Endothelial cell of umbilical vein (primary cell): Measurements from ENCODE around the gene HEATR5A. TPM values are rescaled to one million over a fixed set of nuclear protein-coding genes. Genes with fewer than 3 reads are reported as not detected.
"Not testable (repeated sequence)": the region's sequence is repeated elsewhere in the genome, so short reads cannot be mapped to it uniquely, and the experiment has no call there.

Source experiments
- BruUV-seq: library from RNA; stranded (reverse); fragments of 400-500 nt; replicated peaks from 2 replicates; lab custom pipeline; 2021; lab: Mats Ljungman, UMichigan
- CTCF ChIA-PET: fragments of 300-600, 350-600 bp; sonication (Branson Sonifier 250); formaldehyde crosslinking; loops from one replicate; lab custom pipeline; 2021; ENCODE audit warnings: antibody characterized with exemption, inconsistent platforms; lab: Charles Lee
- POLR2A ChIA-PET: fragments of 300-600, 350-600 bp; sonication (Branson Sonifier 250); formaldehyde crosslinking; loops from one replicate; lab custom pipeline; 2021; ENCODE audit warnings: antibody characterized with exemption, inconsistent platforms; lab: Charles Lee
- DNase-seq: peaks from one replicate; pipeline ENCODE4 v3.0.0-alpha.2; 2011; ENCODE audit warnings: low read depth, low spot score
- FAIRE-seq: peaks from 2 replicates; lab custom pipeline; 2011; peaks lifted over from hg19 to GRCh38; lab: Jason Lieb, UNC
- H2AFZ ChIP-seq: 2 replicates; pipeline ENCODE4 v1.6.0; 2012; ENCODE audit warnings: low read depth, low read length, control low read depth, inconsistent platforms
- H3K27ac ChIP-seq: 2 replicates; pipeline ENCODE4 v1.5.1; 2011; ENCODE audit warnings: low read depth, mild to moderate bottlenecking, control low read depth, low read length, moderate library complexity; ENCODE audit not compliant: insufficient read depth
- H3K27me3 ChIP-seq, 2 experiments: 2 replicates each; pipeline versions ENCODE4 v1.6.0 to v1.6.1; 2011; ENCODE audit warnings: low read length in 2 of 2, mixed read lengths in 1 of 2; ENCODE audit not compliant: control insufficient read depth in 2 of 2, insufficient read depth in 2 of 2
- H3K36me3 ChIP-seq, 2 experiments: 2 replicates in 1 of 2; 3 replicates in 1 of 2; pipeline ENCODE4 v1.5.1; 2011; ENCODE audit warnings: low read length in 2 of 2, mild to moderate bottlenecking in 1 of 2, moderate library complexity in 1 of 2; ENCODE audit not compliant: control insufficient read depth in 2 of 2, insufficient read depth in 2 of 2; ENCODE audit errors: extremely low read depth in 1 of 2
- H3K4me1 ChIP-seq: 3 replicates; pipeline ENCODE4 v1.5.1; 2011; ENCODE audit warnings: mild to moderate bottlenecking, low read length; ENCODE audit not compliant: control insufficient read depth, insufficient read depth; ENCODE audit errors: extremely low read depth
- H3K4me2 ChIP-seq: 2 replicates; pipeline ENCODE4 v1.6.1; 2011; ENCODE audit warnings: low read length, control low read depth, mixed read lengths; ENCODE audit not compliant: insufficient read depth
- H3K4me3 ChIP-seq, 3 experiments: fragments of 200-600 bp in 1 of 3; sonication (generic), shearing (Covaris generic) in 1 of 3; replicated peaks in 1 of 3; 2 replicates each; pipeline ENCODE4 v1.5.1; 2011 to 2016; ENCODE audit warnings: control low read depth in 3 of 3, low read length in 3 of 3, mild to moderate bottlenecking in 2 of 3, inconsistent platforms in 1 of 3, low read depth in 1 of 3, moderate library complexity in 1 of 3; ENCODE audit not compliant: insufficient read depth in 1 of 3
- H3K79me2 ChIP-seq: 2 replicates; pipeline ENCODE4 v1.6.0; 2012; ENCODE audit warnings: low read length, inconsistent platforms; ENCODE audit not compliant: control insufficient read depth, insufficient read depth
- H3K9ac ChIP-seq: replicated peaks from 2 replicates; pipeline ENCODE3; 2011; ENCODE audit warnings: low read length, control low read depth; ENCODE audit not compliant: insufficient read depth; ENCODE audit errors: extremely low read depth
- H3K9me1 ChIP-seq: replicated peaks from 3 replicates; pipeline ENCODE4 v1.6.0; 2011; ENCODE audit warnings: mild to moderate bottlenecking, low read length; ENCODE audit not compliant: control insufficient read depth, insufficient read depth; ENCODE audit errors: extremely low read depth
- H3K9me3 ChIP-seq: replicated peaks from 2 replicates; pipeline ENCODE4 v1.5.1; 2012; ENCODE audit warnings: low read length, inconsistent platforms; ENCODE audit not compliant: control insufficient read depth, insufficient read depth
- H4K20me1 ChIP-seq: replicated peaks from 2 replicates; pipeline ENCODE3; 2011; ENCODE audit warnings: mild to moderate bottlenecking, low read length; ENCODE audit not compliant: control insufficient read depth, insufficient read depth; ENCODE audit errors: extremely low read depth
- EZH2 ChIP-seq: IDR thresholded peaks from 2 replicates; pipeline ENCODE4 v1.6.1; 2012; ENCODE audit warnings: borderline replicate concordance, low read depth, mild to moderate bottlenecking, moderate library complexity, low read length, inconsistent platforms; ENCODE audit not compliant: severe bottlenecking
- FOS ChIP-seq: IDR thresholded peaks from 2 replicates; pipeline ENCODE4 v1.6.1; 2011; ENCODE audit warnings: mild to moderate bottlenecking, low read length, moderate library complexity, borderline replicate concordance; ENCODE audit not compliant: insufficient read depth
- GATA2 ChIP-seq: IDR thresholded peaks from 2 replicates; pipeline ENCODE4 v1.7.0; 2011; ENCODE audit warnings: low read depth, mild to moderate bottlenecking, moderate library complexity, mixed read lengths, low read length; ENCODE audit not compliant: insufficient read length, insufficient read depth
- JUN ChIP-seq: IDR thresholded peaks from 2 replicates; pipeline ENCODE4 v1.6.1; 2011; ENCODE audit warnings: borderline replicate concordance, low read depth; ENCODE audit not compliant: insufficient read length, insufficient read depth
- MYC ChIP-seq: IDR thresholded peaks from one replicate; pipeline ENCODE4 v1.6.1; 2011; ENCODE audit warnings: mild to moderate bottlenecking, low read depth, low read length
- POLR2A ChIP-seq: IDR thresholded peaks from 2 replicates; pipeline ENCODE4 v1.6.1; 2012; ENCODE audit warnings: low read depth, mild to moderate bottlenecking, control low read depth, low read length
- POLR2AphosphoS5 ChIP-seq: IDR thresholded peaks from 2 replicates; pipeline ENCODE4 v1.6.1; 2012; ENCODE audit warnings: low read depth, mild to moderate bottlenecking, control low read depth, low read length, moderate library complexity; ENCODE audit not compliant: insufficient read depth
- dilution Hi-C: fragments of 300-500 bp; cut with MboI; formaldehyde crosslinking; loops from one replicate; pipeline ENCODE4 v1.15.0; 2019; ENCODE audit warnings: low sequenced_read_pairs; ENCODE audit not compliant: extremely low pct_ligation_motif_present
- intact Hi-C: fragments of 100-400 bp; cut with micrococcal nuclease; formaldehyde crosslinking; loops from one replicate; pipeline ENCODE4 v1.10.0; 2022
- polyA plus RNA-seq, 4 experiments: library from polyadenylated mRNA; depleted of rRNA in 3 of 4; stranded (reverse) in 3 of 4; unstranded in 1 of 4; fragments of >200 nt; gene quantifications; 2 replicates each; pipeline versions ENCODE4 v1.2.1 to v1.2.3, GENCODE V29; 2011 to 2012; ENCODE audit warnings: missing spikeins in 1 of 4
- total RNA-seq: library from RNA; stranded (reverse); gene quantifications from 2 replicates; pipeline ENCODE4 v1.2.3, GENCODE V29; 2021
- TF ChIP-seq, protein P1 (sequence below), 2 donors: IDR thresholded peaks; 1 replicate in 1 of 2; 2 replicates in 1 of 2; pipeline ENCODE4 v1.5.1; 2011; ENCODE audit warnings: low read length in 2 of 2, mild to moderate bottlenecking in 2 of 2, moderate library complexity in 2 of 2, control low read depth in 1 of 2, inconsistent platforms in 1 of 2, low read depth in 1 of 2; ENCODE audit not compliant: insufficient read depth in 1 of 2; ENCODE audit errors: extremely low read depth in 1 of 2
- TF ChIP-seq, protein P2 (sequence below): IDR thresholded peaks from 2 replicates; pipeline ENCODE4 v1.6.1; 2011; ENCODE audit not compliant: insufficient read depth, insufficient read length

HEATR5A gene
- total and polyA plus RNA-seq, 2 donors (not counting 3 experiments of a cell fraction or from before 2014, with no cell fraction given), result 12.6 to 45.3 TPM

DNA sequence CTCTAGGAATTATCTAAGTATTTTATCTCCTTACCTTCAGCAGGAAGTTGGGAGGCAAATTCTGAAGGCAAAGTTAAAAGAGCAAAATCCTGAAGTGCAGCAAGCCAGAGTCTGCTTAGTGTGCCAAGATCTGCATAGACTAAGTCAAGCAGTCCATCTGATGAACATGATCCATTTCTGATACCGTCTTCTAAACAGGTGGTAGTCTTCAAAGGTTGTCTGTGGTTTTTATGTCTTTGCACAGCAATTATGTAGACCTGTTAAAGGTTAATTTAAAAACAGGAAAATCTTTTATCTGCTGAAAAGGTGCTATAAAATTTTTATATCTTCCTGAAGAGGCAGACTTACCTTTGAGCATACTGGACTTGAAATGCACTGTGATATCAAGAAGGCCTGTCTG, 107.4 kb downstream of the HEATR5A start:
- Histone ChIP-seq H3K9me1 (no peaks in the 10 kb centered on the region), H2AFZ (no peak overlapping the region), H3K27ac (no peak overlapping the region), H3K79me2 (no peaks in the 10 kb centered on the region), H3K36me3 (peaks cover 0 to 3% of the 10 kb centered on the region in 2 experiments), H3K9me3 (no peaks in the 10 kb centered on the region), H3K4me3 (no peak overlapping the region), H3K4me1 (no peaks in the 10 kb centered on the region), H4K20me1 (no peaks in the 10 kb centered on the region), H3K4me2 (no peak overlapping the region), H3K9ac (no peak overlapping the region), H3K27me3 (no peaks in the 10 kb centered on the region)
- intact Hi-C loops (no loop called here), dilution Hi-C loops (no loop called here)
- no peak for TF ChIP-seq POLR2A
- no peak for TF ChIP-seq GATA2
- no peak for TF ChIP-seq FOS
- TF ChIP-seq POLR2AphosphoS5, result no peak
- TF ChIP-seq MYC, result no peak
- TF ChIP-seq, protein P1, sequence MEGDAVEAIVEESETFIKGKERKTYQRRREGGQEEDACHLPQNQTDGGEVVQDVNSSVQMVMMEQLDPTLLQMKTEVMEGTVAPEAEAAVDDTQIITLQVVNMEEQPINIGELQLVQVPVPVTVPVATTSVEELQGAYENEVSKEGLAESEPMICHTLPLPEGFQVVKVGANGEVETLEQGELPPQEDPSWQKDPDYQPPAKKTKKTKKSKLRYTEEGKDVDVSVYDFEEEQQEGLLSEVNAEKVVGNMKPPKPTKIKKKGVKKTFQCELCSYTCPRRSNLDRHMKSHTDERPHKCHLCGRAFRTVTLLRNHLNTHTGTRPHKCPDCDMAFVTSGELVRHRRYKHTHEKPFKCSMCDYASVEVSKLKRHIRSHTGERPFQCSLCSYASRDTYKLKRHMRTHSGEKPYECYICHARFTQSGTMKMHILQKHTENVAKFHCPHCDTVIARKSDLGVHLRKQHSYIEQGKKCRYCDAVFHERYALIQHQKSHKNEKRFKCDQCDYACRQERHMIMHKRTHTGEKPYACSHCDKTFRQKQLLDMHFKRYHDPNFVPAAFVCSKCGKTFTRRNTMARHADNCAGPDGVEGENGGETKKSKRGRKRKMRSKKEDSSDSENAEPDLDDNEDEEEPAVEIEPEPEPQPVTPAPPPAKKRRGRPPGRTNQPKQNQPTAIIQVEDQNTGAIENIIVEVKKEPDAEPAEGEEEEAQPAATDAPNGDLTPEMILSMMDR (IDR thresholded peaks at IDR 0.05; ENCODE audit: extremely low read depth in 1 of 2, insufficient read depth in 1 of 2, low read depth in 1 of 2, low read length in 2 of 2), result no peak
- TF ChIP-seq, protein P2, sequence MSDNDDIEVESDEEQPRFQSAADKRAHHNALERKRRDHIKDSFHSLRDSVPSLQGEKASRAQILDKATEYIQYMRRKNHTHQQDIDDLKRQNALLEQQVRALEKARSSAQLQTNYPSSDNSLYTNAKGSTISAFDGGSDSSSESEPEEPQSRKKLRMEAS, result no peak
- no peak for TF ChIP-seq EZH2
- no peak for TF ChIP-seq JUN
- POLR2A ChIA-PET, result no interaction called here
- DNase-seq, result no peak
- CTCF ChIA-PET, result no interaction called here
- BruUV-seq, result no TSS peak
- no peak for FAIRE-seq

DNA sequence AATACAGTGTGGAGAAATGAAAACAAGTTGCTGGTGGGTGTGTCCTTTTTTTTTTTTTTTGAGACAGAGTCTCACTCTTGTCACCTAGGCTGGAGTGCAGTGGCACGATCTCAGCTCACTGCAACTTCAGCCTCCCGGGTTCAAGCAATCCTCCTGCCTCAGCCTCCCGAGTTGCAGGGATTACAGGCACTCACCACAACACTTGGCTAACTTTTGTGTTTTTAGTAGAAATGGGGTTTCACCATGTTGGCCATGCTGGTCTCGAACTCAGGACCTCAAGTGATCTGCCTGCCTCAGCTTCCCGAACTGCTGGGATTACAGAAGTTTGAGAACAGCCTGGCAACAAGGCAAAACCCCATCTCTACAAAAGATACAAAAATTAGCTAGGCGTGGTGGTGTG, 108.0 kb downstream of the HEATR5A start:
- H3K27ac ChIP-seq, POLR2A ChIA-PET, H3K4me1 ChIP-seq, H3K9ac ChIP-seq, DNase-seq, BruUV-seq, H4K20me1 ChIP-seq, H2AFZ ChIP-seq, dilution Hi-C loops, H3K4me2 ChIP-seq, H3K79me2 ChIP-seq, CTCF ChIA-PET, H3K9me1 ChIP-seq, FAIRE-seq, H3K27me3 ChIP-seq, H3K36me3 ChIP-seq, H3K9me3 ChIP-seq, intact Hi-C loops, H3K4me3 ChIP-seq: not testable (repeated sequence)
